HepG2 (cell line): ENCODE data around the gene SNRNP25. TPM values are rescaled to one million over a fixed set of nuclear protein-coding genes. Genes with fewer than 3 reads are reported as not detected.

Experiments
- ARID3A ChIP-seq: IDR thresholded peaks from 2 replicates; pipeline ENCODE4 v1.6.1; 2012; ENCODE audit warnings: low read depth, low read length, improper control_type of control experiment
- CREM ChIP-seq, 2 experiments: sonication (generic) in 1 of 2; formaldehyde crosslinking in 1 of 2; IDR thresholded peaks; 2 replicates each; pipeline versions ENCODE4 v1.4.0 to v1.6.1; 2016 to 2020; ENCODE audit warnings: antibody characterized with exemption in 1 of 2, mild to moderate bottlenecking in 1 of 2, missing genetic modification reagents in 1 of 2
- DR1 ChIP-seq: sonication (generic); formaldehyde crosslinking; IDR thresholded peaks from 2 replicates; pipeline ENCODE4 v1.8.0; 2021; ENCODE audit warnings: mild to moderate bottlenecking, missing genetic modification reagents, inconsistent platforms
- MBNL3 ChIP-seq: fragments of 250-450 bp; sonication (Bioruptor Pico); conservative IDR thresholded peaks from 2 replicates; pipeline ENCODE4 v1.8.0; 2022; ENCODE audit warnings: mild to moderate bottlenecking, inconsistent platforms
- ZHX1 ChIP-seq: sonication (generic); formaldehyde crosslinking; IDR thresholded peaks from 2 replicates; pipeline ENCODE4 v1.8.1; 2022; ENCODE audit warnings: low read depth, mild to moderate bottlenecking, missing genetic modification reagents
- polyA plus RNA-seq, 8 experiments: library from polyadenylated mRNA; depleted of rRNA in 3 of 8; stranded (reverse) in 7 of 8; unstranded in 1 of 8; fragments of >200 nt; fragmentation: Illumina TruSeq in 4 of 8; extraction: Trizol in 4 of 8; gene quantifications; 2 replicates each; pipeline versions ENCODE4 v1.2.1 to v1.2.3, GENCODE V29; 2011 to 2016; ENCODE audit warnings: low read depth in 4 of 8, missing spikeins in 1 of 8, mixed read lengths in 1 of 8; ENCODE audit not compliant: insufficient read depth in 1 of 8
- total RNA-seq, 5 experiments: library from RNA; depleted of rRNA; stranded (reverse); fragments of >200 nt; fragmentation: Illumina TruSeq; extraction: Trizol; gene quantifications; 2 replicates each; pipeline ENCODE4 v1.2.3, GENCODE V29; 2016; ENCODE audit warnings: low read depth in 1 of 5
- TF ChIP-seq, protein P1 (sequence below): sonication (generic); formaldehyde crosslinking; IDR thresholded peaks from 2 replicates; pipeline ENCODE4 v1.5.0; 2020; ENCODE audit warnings: mild to moderate bottlenecking, missing genetic modification reagents, borderline replicate concordance
- TF ChIP-seq, protein P2 (sequence below): sonication (generic); formaldehyde crosslinking; IDR thresholded peaks from 2 replicates; pipeline ENCODE4 v1.4.0; 2020; ENCODE audit warnings: mild to moderate bottlenecking, low read depth, missing genetic modification reagents
- TF ChIP-seq, protein P3 (sequence below): IDR thresholded peaks from 2 replicates; pipeline ENCODE4 v1.6.1; 2012; ENCODE audit warnings: low read length, improper control_type of control experiment

Gene SNRNP25
- total and polyA plus RNA-seq, 2 of the 13 experiments (the other 11 are each of a cell fraction or from before 2014, with no cell fraction given): 34.1 to 97.4 TPM

GRCh38 chr16:105521-105920 lies 51.9 kb downstream of the SNRNP25 start (continued):
- TF ChIP-seq, protein P1, sequence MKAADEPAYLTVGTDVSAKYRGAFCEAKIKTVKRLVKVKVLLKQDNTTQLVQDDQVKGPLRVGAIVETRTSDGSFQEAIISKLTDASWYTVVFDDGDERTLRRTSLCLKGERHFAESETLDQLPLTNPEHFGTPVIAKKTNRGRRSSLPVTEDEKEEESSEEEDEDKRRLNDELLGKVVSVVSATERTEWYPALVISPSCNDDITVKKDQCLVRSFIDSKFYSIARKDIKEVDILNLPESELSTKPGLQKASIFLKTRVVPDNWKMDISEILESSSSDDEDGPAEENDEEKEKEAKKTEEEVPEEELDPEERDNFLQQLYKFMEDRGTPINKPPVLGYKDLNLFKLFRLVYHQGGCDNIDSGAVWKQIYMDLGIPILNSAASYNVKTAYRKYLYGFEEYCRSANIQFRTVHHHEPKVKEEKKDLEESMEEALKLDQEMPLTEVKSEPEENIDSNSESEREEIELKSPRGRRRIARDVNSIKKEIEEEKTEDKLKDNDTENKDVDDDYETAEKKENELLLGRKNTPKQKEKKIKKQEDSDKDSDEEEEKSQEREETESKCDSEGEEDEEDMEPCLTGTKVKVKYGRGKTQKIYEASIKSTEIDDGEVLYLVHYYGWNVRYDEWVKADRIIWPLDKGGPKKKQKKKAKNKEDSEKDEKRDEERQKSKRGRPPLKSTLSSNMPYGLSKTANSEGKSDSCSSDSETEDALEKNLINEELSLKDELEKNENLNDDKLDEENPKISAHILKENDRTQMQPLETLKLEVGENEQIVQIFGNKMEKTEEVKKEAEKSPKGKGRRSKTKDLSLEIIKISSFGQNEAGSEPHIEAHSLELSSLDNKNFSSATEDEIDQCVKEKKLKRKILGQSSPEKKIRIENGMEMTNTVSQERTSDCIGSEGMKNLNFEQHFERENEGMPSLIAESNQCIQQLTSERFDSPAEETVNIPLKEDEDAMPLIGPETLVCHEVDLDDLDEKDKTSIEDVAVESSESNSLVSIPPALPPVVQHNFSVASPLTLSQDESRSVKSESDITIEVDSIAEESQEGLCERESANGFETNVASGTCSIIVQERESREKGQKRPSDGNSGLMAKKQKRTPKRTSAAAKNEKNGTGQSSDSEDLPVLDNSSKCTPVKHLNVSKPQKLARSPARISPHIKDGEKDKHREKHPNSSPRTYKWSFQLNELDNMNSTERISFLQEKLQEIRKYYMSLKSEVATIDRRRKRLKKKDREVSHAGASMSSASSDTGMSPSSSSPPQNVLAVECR (CRISPR knock-in tag): no peak
- TF ChIP-seq CREM (IDR thresholded peaks at IDR 0.05) (no peak), CREM (CRISPR knock-in tag; IDR thresholded peaks at IDR 0.05) (no peak), ARID3A (no peak), MBNL3 (no peak), DR1 (no peak), ZHX1 (CRISPR knock-in tag) (no peak)
- TF ChIP-seq, protein P2, sequence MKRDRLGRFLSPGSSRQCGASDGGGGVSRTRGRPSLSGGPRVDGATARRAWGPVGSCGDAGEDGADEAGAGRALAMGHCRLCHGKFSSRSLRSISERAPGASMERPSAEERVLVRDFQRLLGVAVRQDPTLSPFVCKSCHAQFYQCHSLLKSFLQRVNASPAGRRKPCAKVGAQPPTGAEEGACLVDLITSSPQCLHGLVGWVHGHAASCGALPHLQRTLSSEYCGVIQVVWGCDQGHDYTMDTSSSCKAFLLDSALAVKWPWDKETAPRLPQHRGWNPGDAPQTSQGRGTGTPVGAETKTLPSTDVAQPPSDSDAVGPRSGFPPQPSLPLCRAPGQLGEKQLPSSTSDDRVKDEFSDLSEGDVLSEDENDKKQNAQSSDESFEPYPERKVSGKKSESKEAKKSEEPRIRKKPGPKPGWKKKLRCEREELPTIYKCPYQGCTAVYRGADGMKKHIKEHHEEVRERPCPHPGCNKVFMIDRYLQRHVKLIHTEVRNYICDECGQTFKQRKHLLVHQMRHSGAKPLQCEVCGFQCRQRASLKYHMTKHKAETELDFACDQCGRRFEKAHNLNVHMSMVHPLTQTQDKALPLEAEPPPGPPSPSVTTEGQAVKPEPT (CRISPR knock-in tag): no peak
- TF ChIP-seq, protein P3, sequence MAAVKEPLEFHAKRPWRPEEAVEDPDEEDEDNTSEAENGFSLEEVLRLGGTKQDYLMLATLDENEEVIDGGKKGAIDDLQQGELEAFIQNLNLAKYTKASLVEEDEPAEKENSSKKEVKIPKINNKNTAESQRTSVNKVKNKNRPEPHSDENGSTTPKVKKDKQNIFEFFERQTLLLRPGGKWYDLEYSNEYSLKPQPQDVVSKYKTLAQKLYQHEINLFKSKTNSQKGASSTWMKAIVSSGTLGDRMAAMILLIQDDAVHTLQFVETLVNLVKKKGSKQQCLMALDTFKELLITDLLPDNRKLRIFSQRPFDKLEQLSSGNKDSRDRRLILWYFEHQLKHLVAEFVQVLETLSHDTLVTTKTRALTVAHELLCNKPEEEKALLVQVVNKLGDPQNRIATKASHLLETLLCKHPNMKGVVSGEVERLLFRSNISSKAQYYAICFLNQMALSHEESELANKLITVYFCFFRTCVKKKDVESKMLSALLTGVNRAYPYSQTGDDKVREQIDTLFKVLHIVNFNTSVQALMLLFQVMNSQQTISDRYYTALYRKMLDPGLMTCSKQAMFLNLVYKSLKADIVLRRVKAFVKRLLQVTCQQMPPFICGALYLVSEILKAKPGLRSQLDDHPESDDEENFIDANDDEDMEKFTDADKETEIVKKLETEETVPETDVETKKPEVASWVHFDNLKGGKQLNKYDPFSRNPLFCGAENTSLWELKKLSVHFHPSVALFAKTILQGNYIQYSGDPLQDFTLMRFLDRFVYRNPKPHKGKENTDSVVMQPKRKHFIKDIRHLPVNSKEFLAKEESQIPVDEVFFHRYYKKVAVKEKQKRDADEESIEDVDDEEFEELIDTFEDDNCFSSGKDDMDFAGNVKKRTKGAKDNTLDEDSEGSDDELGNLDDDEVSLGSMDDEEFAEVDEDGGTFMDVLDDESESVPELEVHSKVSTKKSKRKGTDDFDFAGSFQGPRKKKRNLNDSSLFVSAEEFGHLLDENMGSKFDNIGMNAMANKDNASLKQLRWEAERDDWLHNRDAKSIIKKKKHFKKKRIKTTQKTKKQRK: no peak
